HG03342 (cell line): ENCODE data around the gene NTRK2.
A peak's percentile ranks its signal among the peaks of the same experiment; 100 is the strongest.

ENCODE experiments used
- ATAC-seq: cut with Tn5 transposase; IDR thresholded peaks from one replicate; pipeline ENCODE4 v1.9.1; 2021; ENCODE audit warnings: mild to moderate bottlenecking, moderate library complexity; ENCODE audit not compliant: unreplicated experiment

The NTRK2 gene

GRCh38 chr9:84669288-84670137 is at the start of gene NTRK2:
NTRK2 (plus strand) TSS chr9:84669729; CDS start chr9:84670749, 1,020 bp downstream.
- ATAC-seq, result no peak

DNA sequence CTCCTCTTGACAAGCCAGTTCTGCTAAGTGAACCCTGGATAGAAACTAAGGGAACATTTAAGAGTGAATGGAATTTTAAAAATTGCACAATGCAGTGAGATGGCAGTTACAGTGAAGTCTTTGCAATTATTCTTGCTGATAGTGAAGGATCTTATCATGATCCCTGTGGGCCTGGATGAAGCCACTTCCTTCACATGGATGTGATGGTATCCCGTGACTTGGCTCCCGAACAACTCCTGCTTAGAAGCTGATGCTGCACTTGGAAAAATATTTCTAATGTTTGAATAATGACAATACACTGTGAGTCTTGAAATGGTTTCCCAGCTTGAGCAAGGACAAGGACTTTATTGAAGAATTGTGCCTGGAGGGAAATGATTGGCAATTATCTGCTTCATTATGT is 49.2 kb upstream of the NTRK2 start:
- no peak for ATAC-seq

GRCh38 chr9:84621811-84622210 is 47.7 kb upstream of the NTRK2 start:
- ATAC-seq, result no peak

GRCh38 chr9:84622981-84623380 is 46.5 kb upstream of the NTRK2 start:
- no peak for ATAC-seq

DNA sequence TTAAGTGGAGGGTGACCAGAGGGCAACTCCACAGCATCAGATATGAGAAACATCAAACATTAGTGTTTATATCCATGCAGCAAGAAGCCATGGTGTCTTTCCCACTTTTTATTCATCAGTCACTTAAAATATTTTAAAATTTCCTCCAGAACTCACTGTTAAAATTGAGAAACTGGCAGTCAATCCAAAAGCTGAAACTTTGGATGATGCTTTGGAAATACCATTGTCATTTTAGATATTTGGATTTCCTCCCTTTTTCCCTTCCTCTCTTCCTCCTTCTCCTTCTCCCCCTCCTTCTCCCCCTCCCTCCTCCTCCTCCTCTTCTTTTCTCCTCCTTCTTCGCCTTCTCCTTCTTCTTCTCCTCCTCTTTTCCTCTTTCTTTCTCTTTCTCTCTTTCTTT is 33.1 kb upstream of the NTRK2 start:
- no peak for ATAC-seq

DNA sequence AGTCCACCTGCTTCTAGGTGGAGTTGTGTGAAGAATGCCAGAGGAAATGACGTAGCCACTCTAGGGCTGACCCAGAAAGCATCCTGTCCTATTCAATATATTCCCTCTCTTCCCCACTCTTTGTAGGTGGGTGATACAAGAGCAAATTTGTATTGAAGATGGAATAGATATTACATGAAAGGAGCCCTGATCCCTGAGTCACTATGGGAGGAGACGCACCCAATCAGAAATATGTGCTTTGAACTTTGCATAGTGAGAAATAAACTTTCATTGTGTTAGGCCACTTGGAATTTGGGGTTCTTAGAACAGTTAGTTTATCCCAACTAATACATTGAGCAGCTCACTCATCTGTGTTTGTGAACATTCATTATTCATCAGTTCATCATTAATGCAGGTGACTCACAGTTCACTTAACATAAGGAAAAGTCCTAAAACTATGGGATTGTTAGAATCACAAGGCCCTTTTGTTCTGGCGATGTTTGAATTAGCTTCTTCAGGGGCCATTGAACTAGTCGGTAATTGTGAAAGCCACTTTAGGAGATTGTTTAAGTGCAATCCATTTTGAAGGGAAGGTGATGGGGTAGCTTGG is 26.9 kb upstream of the NTRK2 start:
- ATAC-seq, result no peak

GRCh38 chr9:84647699-84648098 is 21.8 kb upstream of the NTRK2 start:
- ATAC-seq, result no peak

GRCh38 chr9:84652496-84653120 is 16.9 kb upstream of the NTRK2 start:
- no peak for ATAC-seq

- no peak for ATAC-seq
These were observed 14.1 kb upstream of the NTRK2 start for GRCh38 chr9:84655447-84655846.

GRCh38 chr9:84659313-84659712 is 10.2 kb upstream of the NTRK2 start:
- ATAC-seq, result no peak

GRCh38 chr9:84659773-84660172 is 9.8 kb upstream of the NTRK2 start:
- ATAC-seq, result no peak

GRCh38 chr9:84667571-84668195 is 1.8 kb upstream of the NTRK2 start:
- ATAC-seq, result no peak

DNA sequence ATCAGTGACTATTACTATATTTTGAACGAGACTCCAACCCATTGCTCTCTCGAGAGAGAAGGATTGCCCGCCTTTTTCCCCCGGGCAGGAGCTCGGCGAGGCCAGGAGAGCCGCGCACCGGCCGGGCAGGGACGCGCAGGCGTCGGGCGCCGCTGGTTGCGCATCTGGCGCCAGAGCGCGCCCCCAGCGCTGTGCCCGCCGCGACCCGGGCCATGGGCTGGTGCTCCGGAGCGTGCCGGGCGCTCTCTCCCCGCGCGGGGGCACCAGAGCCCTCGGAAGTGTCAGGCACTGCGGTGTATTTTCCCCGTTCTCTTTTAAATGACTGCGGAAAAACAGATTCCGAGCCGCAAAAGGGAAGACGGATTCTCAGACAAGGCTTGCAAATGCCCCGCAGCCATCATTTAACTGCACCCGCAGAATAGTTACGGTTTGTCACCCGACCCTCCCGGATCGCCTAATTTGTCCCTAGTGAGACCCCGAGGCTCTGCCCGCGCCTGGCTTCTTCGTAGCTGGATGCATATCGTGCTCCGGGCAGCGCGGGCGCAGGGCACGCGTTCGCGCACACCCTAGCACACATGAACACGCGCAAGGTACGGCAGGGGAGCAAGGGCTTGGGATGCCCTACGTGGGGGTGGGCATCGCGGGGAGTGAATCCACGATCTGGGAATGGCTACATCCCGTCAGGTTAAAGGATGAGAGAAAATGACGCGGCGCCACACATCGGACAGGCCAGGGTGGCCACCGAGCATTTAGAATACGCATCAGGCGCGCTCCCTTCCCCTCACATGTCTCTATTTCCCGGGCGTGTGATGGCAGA is 1.1 kb upstream of the NTRK2 start:
- ATAC-seq, result peak; percentile 66

GRCh38 chr9:84669013-84669287 is 579 bp upstream of the NTRK2 start:
- ATAC-seq, result no peak

DNA sequence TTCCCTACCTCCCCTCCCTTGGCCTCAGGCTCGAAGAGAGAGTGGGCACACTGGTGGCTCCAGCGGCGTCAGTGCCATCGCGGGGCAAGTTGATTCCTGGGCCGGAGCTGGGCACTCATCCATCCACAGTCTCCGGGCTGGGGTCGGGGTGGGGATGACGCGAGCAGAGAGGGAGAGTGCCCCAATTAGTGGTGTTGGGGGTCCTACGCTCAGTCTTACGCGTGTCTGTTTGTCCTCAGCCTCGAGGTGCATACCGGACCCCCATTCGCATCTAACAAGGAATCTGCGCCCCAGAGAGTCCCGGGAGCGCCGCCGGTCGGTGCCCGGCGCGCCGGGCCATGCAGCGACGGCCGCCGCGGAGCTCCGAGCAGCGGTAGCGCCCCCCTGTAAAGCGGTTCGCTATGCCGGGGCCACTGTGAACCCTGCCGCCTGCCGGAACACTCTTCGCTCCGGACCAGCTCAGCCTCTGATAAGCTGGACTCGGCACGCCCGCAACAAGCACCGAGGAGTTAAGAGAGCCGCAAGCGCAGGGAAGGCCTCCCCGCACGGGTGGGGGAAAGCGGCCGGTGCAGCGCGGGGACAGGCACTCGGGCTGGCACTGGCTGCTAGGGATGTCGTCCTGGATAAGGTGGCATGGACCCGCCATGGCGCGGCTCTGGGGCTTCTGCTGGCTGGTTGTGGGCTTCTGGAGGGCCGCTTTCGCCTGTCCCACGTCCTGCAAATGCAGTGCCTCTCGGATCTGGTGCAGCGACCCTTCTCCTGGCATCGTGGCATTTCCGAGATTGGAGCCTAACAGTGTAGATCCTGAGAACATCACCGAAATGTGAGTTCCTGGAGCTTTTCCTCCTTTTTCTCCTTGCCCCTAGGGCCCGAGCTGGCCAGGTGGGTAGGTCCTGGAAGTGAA is 861 bp downstream of the NTRK2 start:
- ATAC-seq, result no peak

GRCh38 chr9:84671586-84672521 is 2.3 kb downstream of the NTRK2 start:
- no peak for ATAC-seq

DNA sequence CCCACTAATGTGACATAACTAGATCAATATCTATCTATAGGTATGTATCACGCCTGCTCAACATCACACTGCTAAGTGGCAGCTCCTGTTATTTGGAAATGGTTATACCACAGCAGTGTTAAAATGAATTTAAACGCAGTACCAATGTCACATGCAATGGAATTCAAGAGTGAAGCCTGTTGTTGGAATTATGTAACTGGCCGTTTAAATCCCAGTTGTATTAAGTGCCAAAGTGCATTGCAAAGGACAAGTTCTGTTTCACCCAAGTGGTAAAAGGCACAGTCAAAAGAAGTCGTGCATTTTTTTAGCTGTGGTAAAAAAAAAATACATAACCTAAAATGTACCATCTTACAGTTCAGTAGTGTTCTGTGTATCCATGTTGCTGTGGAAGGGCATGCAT is 4.3 kb downstream of the NTRK2 start:
- no peak for ATAC-seq

GRCh38 chr9:84677080-84677479 is 7.6 kb downstream of the NTRK2 start:
- ATAC-seq, result no peak

GRCh38 chr9:84679571-84679970 is 10.0 kb downstream of the NTRK2 start:
- no peak for ATAC-seq
